Activated CD4-positive, CD25-positive, alpha-beta regulatory T cell treated with anti-CD3 and anti-CD28 coated beads, Interleukin-2, amount 50 U/mL, for 72 hours (primary cell): ENCODE measurements around the gene DNAJB12.
A peak's percentile ranks its signal among the peaks of the same experiment; 100 is the strongest.
"Not testable (repeated sequence)": the region's sequence is repeated elsewhere in the genome, so short reads cannot be mapped to it uniquely, and the experiment has no call there.

Source experiments
- DNase-seq: peaks from one replicate; pipeline ENCODE4 v3.0.0; 2021

DNAJB12 gene

DNA sequence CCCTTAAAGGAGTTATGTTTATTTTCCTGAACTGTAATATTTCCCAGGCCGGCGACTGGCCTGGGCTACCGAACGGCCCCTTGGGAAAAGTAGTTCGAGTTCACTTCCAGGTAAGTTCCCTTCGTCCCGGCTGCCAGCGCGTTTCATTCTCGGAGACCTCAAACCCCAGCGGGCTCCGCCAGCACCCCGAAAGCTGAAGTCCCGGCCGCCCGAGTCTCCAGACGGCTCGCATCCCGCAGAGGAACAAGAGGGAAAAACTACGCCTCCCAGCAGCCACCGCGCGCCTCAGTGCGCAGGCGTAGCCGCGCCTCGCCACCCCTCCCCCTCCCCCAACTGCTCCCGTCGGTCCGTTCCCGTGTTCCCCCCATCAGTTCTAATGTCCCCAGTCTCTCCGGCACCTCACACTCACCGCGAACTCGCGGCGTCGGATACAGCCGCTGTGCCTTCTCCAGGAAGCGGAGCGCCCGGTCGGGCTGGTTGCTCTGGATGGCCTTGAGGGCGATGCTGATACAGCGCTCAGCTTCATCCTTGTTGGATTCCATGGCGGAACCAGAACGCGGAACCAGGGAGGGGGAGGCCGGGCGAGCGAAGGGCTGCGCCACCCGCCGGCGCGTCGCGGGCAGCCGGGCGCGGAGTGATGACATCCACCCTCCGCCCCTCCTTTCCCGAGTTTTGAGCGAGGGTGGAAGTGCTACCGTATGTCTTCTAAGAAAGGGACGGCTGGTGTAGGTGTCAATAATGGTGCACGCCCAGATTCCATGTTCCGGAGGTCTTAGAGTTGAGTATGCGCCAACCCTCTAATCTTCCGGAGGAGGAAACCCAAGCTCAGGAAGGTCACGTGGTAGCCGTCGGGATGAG lies at the start of gene DNAJB12:
DNAJB12 (minus strand) TSS at position 564 of the 858 bp plus-strand sequence; CDS start at position 542, 22 bp downstream.
- DNase-seq, result peak; percentile 89

DNA sequence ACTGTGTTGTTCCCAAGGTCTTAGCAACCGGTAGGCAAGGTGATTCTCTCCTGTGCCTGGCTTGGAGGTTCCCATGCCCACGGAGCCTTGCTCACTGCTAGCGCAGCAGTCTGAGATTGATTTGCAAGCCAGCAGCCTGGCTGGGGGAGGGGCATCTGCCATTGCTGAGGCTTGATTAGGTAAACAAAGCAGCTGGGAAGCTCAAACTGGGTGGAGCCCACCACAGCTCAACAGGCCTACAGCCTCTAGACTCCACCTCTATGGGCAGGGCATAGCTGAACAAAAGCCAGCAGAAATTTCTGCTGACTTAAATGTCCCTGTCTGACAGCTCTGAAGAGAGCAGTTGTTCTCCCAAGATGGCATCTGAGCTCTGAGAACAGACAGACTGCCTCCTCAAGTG lies 40.9 kb upstream of the DNAJB12 start:
- not testable (repeated sequence) for DNase-seq

GRCh38 chr10:72392571-72392970 lies 37.9 kb upstream of the DNAJB12 start:
- DNase-seq, result no peak

GRCh38 chr10:72390764-72391163 lies 36.0 kb upstream of the DNAJB12 start:
- DNase-seq, result no peak

- DNase-seq, result no peak
These were observed 35.0 kb upstream of the DNAJB12 start for GRCh38 chr10:72389716-72390115.

DNA sequence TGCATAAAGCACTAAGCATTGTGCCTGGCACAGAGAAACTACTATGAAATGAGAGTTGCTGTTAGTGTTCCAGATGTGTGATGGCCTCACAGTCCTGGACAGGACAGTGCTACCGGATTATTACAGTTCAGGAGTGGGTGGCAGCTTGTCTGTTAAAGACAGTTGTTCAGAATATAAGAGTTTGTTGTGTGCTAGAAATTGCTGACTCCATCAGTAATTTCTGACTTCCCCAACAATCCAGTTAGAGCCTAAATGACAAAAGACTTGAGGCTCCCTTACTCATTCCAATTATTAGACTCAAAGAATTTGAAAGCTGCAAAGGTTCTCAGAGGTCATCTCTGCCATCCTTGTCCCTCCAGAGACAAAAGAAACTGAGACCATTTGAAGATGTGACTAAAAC lies 34.3 kb upstream of the DNAJB12 start:
- DNase-seq, result no peak

DNA sequence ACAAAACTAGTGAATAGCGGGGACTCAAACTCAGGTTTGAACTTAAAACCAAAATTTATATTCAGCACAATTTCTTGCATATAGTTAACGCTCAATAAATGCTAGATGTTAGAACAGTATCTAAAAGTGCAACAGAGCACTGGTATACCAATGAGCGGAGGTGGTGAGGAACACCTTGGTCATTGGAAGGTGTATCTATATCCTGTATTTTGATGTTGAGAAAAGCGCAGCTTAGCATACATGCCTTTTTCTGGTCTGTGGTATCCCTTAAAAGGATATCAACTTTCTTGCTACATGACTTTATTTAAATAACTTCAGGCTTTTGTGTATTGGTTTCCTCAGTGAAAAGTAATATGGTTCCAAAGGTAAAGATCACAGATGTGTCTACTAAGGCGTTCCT lies 33.3 kb upstream of the DNAJB12 start:
- DNase-seq, result no peak

DNA sequence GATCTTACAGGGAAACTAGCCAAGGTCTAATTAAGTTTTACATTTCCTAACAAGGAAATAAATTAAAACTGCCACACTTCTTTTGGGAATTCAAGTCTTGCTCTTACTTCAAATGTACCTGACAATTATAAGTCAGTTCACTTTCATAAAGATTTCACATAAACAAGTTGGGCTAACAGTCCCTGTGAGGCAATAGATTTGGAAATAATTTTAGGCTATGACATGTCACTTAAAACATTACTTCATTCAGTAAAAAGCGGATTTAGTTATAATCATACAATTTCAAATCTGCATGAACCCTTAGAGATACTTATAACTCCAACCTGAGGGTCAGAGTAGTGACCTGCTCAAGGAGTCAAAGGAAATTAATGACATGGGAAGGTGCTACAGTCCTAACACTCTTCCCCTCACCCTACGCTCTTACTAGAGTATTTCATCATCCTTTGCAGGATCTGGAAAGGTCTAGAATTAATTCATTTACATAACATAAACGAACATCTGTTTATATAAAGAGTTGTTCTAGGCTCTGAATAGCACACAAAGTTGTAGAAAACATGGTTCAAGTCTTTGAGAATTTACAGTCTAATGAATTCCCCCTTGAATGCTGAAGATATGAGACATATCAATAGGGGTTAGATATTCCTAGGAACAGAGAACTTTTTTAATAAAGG lies 32.3 kb upstream of the DNAJB12 start:
- no peak for DNase-seq

DNA sequence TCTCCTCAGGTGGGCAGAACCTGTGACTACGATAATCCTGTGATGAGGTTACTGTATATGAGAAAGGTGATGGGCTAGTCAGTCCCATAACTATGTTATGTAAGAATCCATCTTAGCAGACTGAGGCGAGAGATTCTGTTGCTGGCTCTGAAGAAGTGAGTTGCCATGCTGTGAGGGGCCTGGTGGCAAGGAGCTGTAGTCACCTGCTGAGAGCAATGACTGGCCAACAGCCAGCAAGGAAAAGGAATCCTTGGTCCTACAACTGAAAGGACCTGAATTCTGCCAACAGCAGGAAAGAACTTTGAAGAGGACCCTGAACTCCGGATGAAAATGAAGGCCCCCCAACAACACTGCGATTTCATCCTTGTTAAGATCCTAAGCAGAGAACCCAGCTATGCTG lies 31.0 kb upstream of the DNAJB12 start:
- no peak for DNase-seq

- not testable (repeated sequence) for DNase-seq
These were observed 30.3 kb upstream of the DNAJB12 start for GRCh38 chr10:72384982-72385381.

DNA sequence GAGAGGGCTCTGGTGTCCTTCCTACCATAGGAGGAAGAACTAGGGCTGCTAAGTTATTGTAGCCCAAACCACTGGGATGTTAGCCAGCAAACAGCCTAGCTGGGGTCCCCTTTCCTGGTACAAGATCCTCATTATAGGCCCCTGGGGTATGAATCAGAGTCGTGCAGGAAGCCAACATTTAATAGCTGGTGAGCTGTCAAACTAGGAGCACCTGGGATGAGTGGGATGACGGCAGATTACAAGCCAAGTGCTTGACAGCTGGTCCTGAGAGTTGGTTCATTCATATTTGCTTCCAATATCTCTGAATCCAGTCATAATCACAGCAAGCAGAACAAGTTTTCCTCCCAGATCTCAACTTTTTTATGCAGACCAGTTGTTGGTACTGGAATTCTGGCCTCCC lies 25.1 kb upstream of the DNAJB12 start:
- no peak for DNase-seq

DNA sequence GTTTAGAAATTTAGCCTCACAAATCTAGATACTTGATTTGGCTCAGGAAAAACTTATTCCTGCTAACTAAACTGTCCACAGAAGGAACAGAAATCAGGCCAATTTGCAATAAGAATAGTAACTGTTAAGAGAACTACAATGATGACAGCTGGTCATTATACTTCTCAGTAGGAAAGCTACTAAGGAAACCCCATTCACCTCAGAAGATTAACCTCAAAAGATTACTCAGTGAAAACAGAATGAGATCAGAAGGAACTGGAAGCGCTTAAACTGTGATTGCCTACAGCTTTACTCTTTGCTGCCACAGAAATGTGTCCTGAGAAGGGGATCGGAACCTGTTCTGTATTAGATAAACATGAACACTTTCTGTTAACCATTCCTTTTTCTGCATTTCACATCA lies 24.3 kb upstream of the DNAJB12 start:
- DNase-seq, result no peak

DNA sequence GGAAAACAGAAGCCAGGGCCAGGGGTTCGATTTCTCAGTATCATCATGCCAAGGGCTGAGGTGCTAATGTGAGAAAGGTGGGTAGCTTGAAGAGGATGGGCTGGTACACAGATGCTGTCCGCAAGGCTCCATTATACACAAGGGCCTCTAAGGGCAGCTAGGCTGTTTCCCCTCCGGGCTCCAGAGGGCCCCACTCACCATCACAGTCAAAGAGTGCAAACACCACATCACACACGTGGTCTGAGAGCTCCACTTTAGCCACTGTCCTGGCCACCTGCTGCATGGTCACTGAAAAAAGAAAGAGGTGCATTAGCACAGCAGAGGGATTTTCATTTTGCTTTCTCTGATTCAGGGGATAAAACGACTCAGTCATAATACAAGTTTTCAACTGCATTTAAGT lies 20.9 kb upstream of the DNAJB12 start:
- no peak for DNase-seq

- DNase-seq, result no peak
These were observed 20.5 kb upstream of the DNAJB12 start for GRCh38 chr10:72375173-72375572.

- DNase-seq, result no peak
These were observed 15.5 kb upstream of the DNAJB12 start for GRCh38 chr10:72370201-72370722.

DNA sequence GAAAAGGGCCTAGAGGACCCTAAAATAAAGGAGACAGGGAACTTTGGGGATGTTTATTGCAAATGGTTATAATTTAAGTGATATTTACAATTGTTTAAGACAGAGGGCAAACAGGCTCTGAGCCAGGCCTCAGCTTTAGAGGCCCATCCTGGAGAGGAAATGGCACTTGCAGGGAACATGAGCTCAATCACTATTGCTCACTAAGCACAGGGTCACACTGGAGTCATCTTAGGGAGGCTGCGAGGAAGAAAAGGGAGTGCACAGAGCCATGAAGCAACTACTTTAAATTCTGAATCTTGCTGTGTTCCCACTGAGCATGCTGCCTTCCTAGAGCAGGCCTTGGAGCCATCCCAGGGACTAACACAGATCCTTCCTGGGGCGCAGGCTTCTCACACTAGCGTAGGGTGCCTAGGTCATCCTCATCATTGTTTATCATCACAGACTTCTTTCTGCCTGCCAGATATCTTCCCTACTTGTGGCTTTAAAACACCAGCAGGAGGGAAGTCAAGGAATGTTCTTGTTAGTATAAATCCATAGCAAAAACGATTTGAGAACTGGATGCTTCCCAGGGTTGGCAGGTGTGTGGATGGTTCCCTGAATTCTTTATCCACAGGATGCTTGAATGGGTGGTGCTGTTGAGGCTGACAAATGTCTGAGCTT lies 12.7 kb upstream of the DNAJB12 start:
- DNase-seq, result no peak

DNA sequence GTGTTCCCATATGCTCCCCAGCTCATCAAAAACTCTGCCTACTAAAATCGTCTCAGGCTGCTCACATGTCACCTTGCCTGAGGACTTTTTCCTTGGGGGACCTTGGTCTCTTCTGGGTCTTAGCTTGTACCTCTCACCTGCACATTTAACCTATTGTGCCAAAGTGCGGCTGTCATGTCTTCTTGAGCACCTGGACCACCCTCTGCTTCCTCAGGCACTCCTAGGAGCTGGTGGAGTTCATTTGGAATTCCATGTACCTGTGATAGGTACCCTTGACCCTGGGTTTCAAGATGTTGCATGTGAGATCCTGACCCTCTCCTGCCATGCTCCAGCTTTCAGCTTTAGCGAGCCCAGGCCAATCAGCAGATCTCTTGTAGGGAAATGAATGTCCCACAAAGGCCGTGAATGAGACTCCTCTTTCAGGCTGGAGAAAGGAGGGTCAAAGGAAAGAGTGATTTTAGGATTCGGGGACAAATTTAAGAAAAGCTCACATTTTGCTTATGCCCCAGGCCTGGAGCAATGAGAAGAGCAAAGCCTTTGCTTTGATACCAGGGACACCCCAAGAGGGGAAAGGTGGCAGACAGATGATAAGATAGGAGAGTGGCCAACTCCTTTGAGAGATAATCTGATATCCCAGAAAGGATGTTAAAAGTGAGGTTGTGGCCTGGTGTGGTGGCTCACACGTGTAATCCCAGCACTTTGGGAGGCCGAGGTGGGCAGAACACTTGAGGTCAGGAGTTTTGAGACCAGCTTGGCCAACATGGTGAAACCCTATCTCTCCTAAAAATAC lies 10.6 kb upstream of the DNAJB12 start:
- DNase-seq, result no peak

- DNase-seq, result peak; percentile 80
These were observed 9.6 kb upstream of the DNAJB12 start for GRCh38 chr10:72364239-72364777.

- DNase-seq, result no peak
These were observed 2.3 kb upstream of the DNAJB12 start for GRCh38 chr10:72356987-72357386.

GRCh38 chr10:72356115-72356514 lies 1.4 kb upstream of the DNAJB12 start:
- DNase-seq, result no peak

DNA sequence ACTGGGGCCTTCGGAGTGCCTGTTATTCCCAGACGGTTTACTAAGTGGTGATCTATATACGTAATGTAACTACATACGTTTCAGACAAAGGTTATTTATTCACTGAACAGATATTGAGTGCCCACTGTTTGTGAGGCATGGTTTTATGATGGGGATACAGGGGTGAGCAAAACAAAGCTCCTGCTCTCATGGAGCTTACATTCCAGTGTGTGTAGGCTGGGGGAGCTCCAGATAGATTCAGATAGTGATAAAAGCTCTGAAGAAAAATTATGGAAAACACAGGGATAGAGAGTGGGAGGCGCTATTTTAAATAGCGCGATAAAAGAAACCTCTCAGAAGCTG lies 466 bp upstream of the DNAJB12 start:
- no peak for DNase-seq

DNA sequence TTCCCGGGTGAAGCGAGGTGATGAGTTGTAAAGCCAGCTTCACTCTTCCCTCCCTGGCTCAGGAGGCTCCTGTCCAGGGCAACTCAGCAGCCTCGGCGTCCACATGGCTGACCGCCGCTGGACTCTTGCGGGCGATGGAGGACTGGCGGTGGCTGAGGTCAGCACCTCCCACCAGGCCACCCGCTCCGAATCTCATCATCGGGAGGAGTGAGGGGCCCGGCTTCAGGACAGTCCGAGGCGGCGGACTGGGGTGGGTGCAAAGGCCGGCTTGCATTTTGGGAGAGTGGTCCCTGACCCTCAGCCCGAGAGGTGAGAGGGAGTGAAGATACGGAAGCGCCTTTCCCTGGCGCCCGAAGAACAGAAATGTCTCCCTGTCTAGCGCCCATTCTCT lies 759 bp downstream of the DNAJB12 start:
- DNase-seq, result no peak
